GM23248 (cell line): Measurements from ENCODE around the gene LAMA3. TPM values are rescaled to one million over a fixed set of nuclear protein-coding genes. Genes with fewer than 3 reads are reported as not detected.

Source experiments
- DNase-seq: peaks from one replicate; pipeline ENCODE4 v3.0.0-alpha.2; 2015
- H2AFZ ChIP-seq: fragments of 200-600 bp; sonication (generic); 2 replicates; pipeline ENCODE4 v1.6.1; 2016; ENCODE audit warnings: antibody characterized with exemption
- H3F3A ChIP-seq: fragments of 200-600 bp; sonication (generic); 2 replicates; pipeline ENCODE4 v1.6.1; 2016; ENCODE audit warnings: mild to moderate bottlenecking, antibody characterized with exemption, mixed run types; ENCODE audit not compliant: insufficient read depth
- H3K27ac ChIP-seq: fragments of 200-600 bp; sonication (generic); 2 replicates; pipeline ENCODE4 v1.5.1; 2016; ENCODE audit warnings: mild to moderate bottlenecking
- H3K27me3 ChIP-seq: fragments of 200-600 bp; sonication (generic); replicated peaks from 2 replicates; pipeline ENCODE4 v1.6.1; 2016; ENCODE audit warnings: mild to moderate bottlenecking; ENCODE audit not compliant: insufficient read depth
- H3K36me3 ChIP-seq: fragments of 200-600 bp; sonication (generic); 2 replicates; pipeline ENCODE4 v1.6.1; 2016; ENCODE audit warnings: low read depth, mild to moderate bottlenecking
- H3K4me1 ChIP-seq: fragments of 200-600 bp; sonication (generic); 2 replicates; pipeline ENCODE4 v1.6.1; 2016; ENCODE audit warnings: mild to moderate bottlenecking; ENCODE audit not compliant: insufficient read depth
- H3K4me2 ChIP-seq: fragments of 200-600 bp; sonication (generic); one replicate; pipeline ENCODE4 v1.6.1; 2016; ENCODE audit warnings: mild to moderate bottlenecking; ENCODE audit not compliant: unreplicated experiment
- H3K4me3 ChIP-seq: fragments of 200-600 bp; sonication (generic); 2 replicates; pipeline ENCODE4 v1.5.1; 2016; ENCODE audit warnings: mild to moderate bottlenecking
- H3K79me2 ChIP-seq: fragments of 200-600 bp; sonication (generic); 2 replicates; pipeline ENCODE4 v1.6.1; 2016; ENCODE audit warnings: mild to moderate bottlenecking; ENCODE audit not compliant: insufficient read depth
- H3K9ac ChIP-seq: fragments of 200-600 bp; sonication (generic); 2 replicates; pipeline ENCODE4 v1.6.1; 2016; ENCODE audit warnings: mild to moderate bottlenecking
- H3K9me2 ChIP-seq: fragments of 200-600 bp; sonication (generic); 2 replicates; pipeline ENCODE4 v1.6.1; 2016; ENCODE audit warnings: mixed run types, mild to moderate bottlenecking, moderate library complexity; ENCODE audit not compliant: insufficient read depth
- H3K9me3 ChIP-seq: fragments of 200-600 bp; sonication (generic); one replicate; pipeline ENCODE4 v1.6.1; 2017; ENCODE audit warnings: low read depth
- H4K20me1 ChIP-seq: fragments of 200-600 bp; sonication (generic); 2 replicates; pipeline ENCODE4 v1.6.0; 2016; ENCODE audit not compliant: insufficient read depth
- EZH2 ChIP-seq: fragments of 200-600 bp; sonication (generic); IDR thresholded peaks from 2 replicates; pipeline ENCODE4 v1.6.1; 2018; ENCODE audit warnings: antibody characterized with exemption, mild to moderate bottlenecking; ENCODE audit not compliant: insufficient read depth, poor library complexity, severe bottlenecking
- EZH2phosphoT487 ChIP-seq: fragments of 200-600 bp; sonication (generic); IDR thresholded peaks from 2 replicates; pipeline ENCODE4 v1.6.1; 2018; ENCODE audit warnings: antibody characterized with exemption, moderate library complexity, mild to moderate bottlenecking, low read depth; ENCODE audit not compliant: insufficient read depth
- WGBS, 2 experiments: methylation state at CpG; one replicate each; pipeline ENCODE4 v1.1.6; 2015 to 2017; ENCODE audit warnings: low lambda C conversion rate in 2 of 2, low coverage in 1 of 2; ENCODE audit errors: missing lambda C conversion rate in 2 of 2; 5-methylcytosine and 5-hydroxymethylcytosine counted together
- in situ Hi-C: fragments of 300-500 bp; cut with MboI; formaldehyde crosslinking; loops from 2 replicates; pipeline ENCODE4 v1.15.0; 2020
- polyA plus RNA-seq: library from polyadenylated mRNA; unstranded; fragments of >200 nt; fragmentation: Nextera tagmentation; extraction: Ambion mirVana; gene quantifications from 2 replicates; pipeline ENCODE4 v1.2.1, GENCODE V29; 2016
- total RNA-seq: library from RNA; depleted of rRNA; stranded (reverse); fragments of >200 nt; shearing (Covaris generic); gene quantifications from 2 replicates; pipeline ENCODE4 v1.2.3, GENCODE V29; 2014

The LAMA3 gene
- total and polyA plus RNA-seq, 2 experiments from 2014 or later, result 0.93 to 1.9 TPM

- Histone ChIP-seq H3K9me3 (no peaks in the 10 kb centered on the region), H3K27me3 (no peaks in the 10 kb centered on the region), H3F3A (peaks cover 14% of the 10 kb centered on the region), H3K4me2 (no peak overlapping the region), H3K9me2 (peaks cover 8% of the 10 kb centered on the region; the same call in 1 of the 2 replicates), H3K27ac (no peak overlapping the region), H3K79me2 (no peaks in the 10 kb centered on the region), H2AFZ (no peak overlapping the region), H3K9ac (no peak overlapping the region), H4K20me1 (no peaks in the 10 kb centered on the region), H3K36me3 (no peaks in the 10 kb centered on the region), H3K4me1 (peaks cover 30% of the 10 kb centered on the region), H3K4me3 (no peak overlapping the region)
- in situ Hi-C loops, result no loop called here
- no peak for DNase-seq
- whole genome bisulfite sequencing, 2 experiments, result 92 to 93% methylated on average over 6 of the region's 6 CpGs
- no peak for TF ChIP-seq EZH2phosphoT487
- TF ChIP-seq EZH2, result no peak
Observed at GRCh38 chr18:23833714-23834113, 144.5 kb downstream of the LAMA3 start.

GRCh38 chr18:23835091-23835490 lies 145.8 kb downstream of the LAMA3 start:
- Histone ChIP-seq H4K20me1 (no peaks in the 10 kb centered on the region), H3K4me3 (no peak overlapping the region), H3K9ac (no peak overlapping the region), H3K4me2 (no peak overlapping the region), H3K36me3 (no peaks in the 10 kb centered on the region), H2AFZ (no peak overlapping the region), H3K9me3 (no peaks in the 10 kb centered on the region), H3K9me2 (peaks cover 8% of the 10 kb centered on the region; the same call in 1 of the 2 replicates), H3K4me1 (peaks cover 40% of the 10 kb centered on the region), H3K79me2 (no peaks in the 10 kb centered on the region), H3K27me3 (no peaks in the 10 kb centered on the region), H3K27ac (peak overlapping the region; percentile 42), H3F3A (peaks cover 27% of the 10 kb centered on the region)
- TF ChIP-seq EZH2phosphoT487 (no peak), EZH2 (no peak)
- in situ Hi-C loops, result no loop called here
- peak; percentile 74 for DNase-seq
- whole genome bisulfite sequencing, 2 experiments, result 89 to 94% methylated on average over 3 of the region's 3 CpGs

- H3K79me2 ChIP-seq, result no peaks in the 10 kb centered on the region
- H3K9me2 ChIP-seq, result peaks cover 8% of the 10 kb centered on the region; the same call in 1 of the 2 replicates
- 94 to 97% methylated on average over 4 of the region's 4 CpGs for WGBS, 2 experiments
- H3K27me3 ChIP-seq, result no peaks in the 10 kb centered on the region
- no peak overlapping the region for H3K4me3 ChIP-seq
- no peaks in the 10 kb centered on the region for H3K36me3 ChIP-seq
- H2AFZ ChIP-seq, result no peak overlapping the region
- no peaks in the 10 kb centered on the region for H3K9me3 ChIP-seq
- no peaks in the 10 kb centered on the region for H4K20me1 ChIP-seq
- TF ChIP-seq EZH2 (no peak), EZH2phosphoT487 (no peak)
- no peak for DNase-seq
- H3K4me2 ChIP-seq, result no peak overlapping the region
- H3K27ac ChIP-seq, result peak overlapping the region; percentile 26
- H3F3A ChIP-seq, result peaks cover 27% of the 10 kb centered on the region
- in situ Hi-C loops, result no loop called here
- H3K4me1 ChIP-seq, result peaks cover 40% of the 10 kb centered on the region
- H3K9ac ChIP-seq, result no peak overlapping the region
Observed at GRCh38 chr18:23835506-23835905, 146.3 kb downstream of the LAMA3 start.

GRCh38 chr18:23837591-23837990 lies 148.3 kb downstream of the LAMA3 start:
- Histone ChIP-seq H3K4me1 (peaks cover 40% of the 10 kb centered on the region), H3F3A (peaks cover 27% of the 10 kb centered on the region), H3K79me2 (no peaks in the 10 kb centered on the region), H3K36me3 (no peaks in the 10 kb centered on the region), H4K20me1 (no peaks in the 10 kb centered on the region), H3K9ac (peak overlapping the region; percentile 68), H3K4me3 (peak overlapping the region; percentile 57; the same call in 1 of the 2 replicates), H2AFZ (peak overlapping the region; percentile 77), H3K27me3 (no peaks in the 10 kb centered on the region), H3K27ac (peak overlapping the region; percentile 90), H3K9me3 (no peaks in the 10 kb centered on the region), H3K4me2 (peak overlapping the region; percentile 73), H3K9me2 (peaks cover 8% of the 10 kb centered on the region; the same call in 1 of the 2 replicates)
- TF ChIP-seq EZH2, result no peak
- TF ChIP-seq EZH2phosphoT487, result no peak
- in situ Hi-C loops, result no loop called here
- 0 to 5% methylated on average over 1 of the region's 1 CpG for WGBS, 2 experiments
- DNase-seq, result peak; percentile 92
